GM12878 (cell line): Measurements from ENCODE around the gene RREB1. TPM values are rescaled to one million over a fixed set of nuclear protein-coding genes. Genes with fewer than 3 reads are reported as not detected.

Experiments used
- ATAC-seq: fragments of 200-7000 bp; cut with Tn5 transposase; 3 replicates; pipeline ENCODE4 v1.9.1; 2020; ENCODE audit warnings: mild to moderate bottlenecking, moderate library complexity
- BruUV-seq: library from RNA; stranded (reverse); fragments of 400-500 nt; replicated peaks from 2 replicates; lab custom pipeline; 2021; lab: Mats Ljungman, UMichigan
- CTCF ChIA-PET: fragments of 300-600 bp; sonication (Branson Sonifier 250); formaldehyde crosslinking; extraction: SDS; loops from one replicate; lab custom pipeline; 2021; ENCODE audit warnings: inconsistent platforms; lab: Yijun Ruan, JAX
- POLR2A ChIA-PET: fragments of 350-600 bp; formaldehyde crosslinking; extraction: SDS; loops from one replicate; lab custom pipeline; 2021; ENCODE audit warnings: inconsistent platforms; lab: Charles Lee
- RAD21 ChIA-PET: fragments of 300-600 bp; sonication (Branson Sonifier 250); formaldehyde crosslinking; loops from one replicate; lab custom pipeline; 2023; ENCODE audit warnings: antibody characterized with exemption; ENCODE audit not compliant: unreplicated experiment; lab: Charles Lee
- SMC1A ChIA-PET: fragments of 300-600 bp; sonication (Branson Sonifier 250); formaldehyde crosslinking; loops from one replicate; lab custom pipeline; 2023; ENCODE audit not compliant: unreplicated experiment, uncharacterized antibody; lab: Charles Lee
- DNase-seq: peaks from one replicate; pipeline ENCODE4 v3.0.0-alpha.2; 2011; ENCODE audit warnings: low read depth, low spot score
- FAIRE-seq: peaks from 3 replicates; lab custom pipeline; 2011; peaks lifted over from hg19 to GRCh38; lab: Jason Lieb, UNC
- H2AFZ ChIP-seq: 2 replicates; pipeline ENCODE4 v1.6.0; 2011; ENCODE audit warnings: low read depth, low read length, control low read depth; ENCODE audit not compliant: control insufficient read depth
- H3K27ac ChIP-seq: 2 replicates; pipeline ENCODE4 v1.5.1; 2011; ENCODE audit warnings: control low read depth; ENCODE audit not compliant: control insufficient read depth, insufficient read depth
- H3K27me3 ChIP-seq, 2 experiments: replicated peaks in 1 of 2; 2 replicates each; pipeline versions ENCODE4 v1.6.0 to v1.6.1; 2011; ENCODE audit warnings: low read length in 1 of 2; ENCODE audit not compliant: control insufficient read depth in 2 of 2, insufficient read depth in 2 of 2
- H3K36me3 ChIP-seq, 2 experiments: 2 replicates each; pipeline ENCODE4 v1.5.1; 2011; ENCODE audit warnings: low read length in 1 of 2; ENCODE audit not compliant: control insufficient read depth in 2 of 2, insufficient read depth in 2 of 2
- H3K4me1 ChIP-seq: 2 replicates; pipeline ENCODE4 v1.6.1; 2011; ENCODE audit warnings: mild to moderate bottlenecking, low read length, moderate library complexity, mixed read lengths; ENCODE audit not compliant: control insufficient read depth, insufficient read depth
- H3K4me2 ChIP-seq: 2 replicates; pipeline ENCODE4 v1.6.0; 2011; ENCODE audit warnings: control low read depth; ENCODE audit not compliant: control insufficient read depth, insufficient read depth
- H3K4me3 ChIP-seq: fragments of 200-600 bp; sonication (generic); 2 replicates; pipeline ENCODE4 v1.5.1; 2016
- H3K79me2 ChIP-seq: 2 replicates; pipeline ENCODE4 v1.6.0; 2011; ENCODE audit warnings: low read length; ENCODE audit not compliant: control insufficient read depth, insufficient read depth
- H3K9ac ChIP-seq: 2 replicates; pipeline ENCODE4 v1.8.0; 2011; ENCODE audit warnings: low read length, control low read depth, mixed read lengths; ENCODE audit not compliant: control insufficient read depth, insufficient read depth
- H3K9me3 ChIP-seq: replicated peaks from 3 replicates; pipeline ENCODE4 v1.5.1; 2011; ENCODE audit warnings: mild to moderate bottlenecking, low read length; ENCODE audit not compliant: control insufficient read depth, insufficient read depth
- H4K20me1 ChIP-seq: 2 replicates; pipeline ENCODE4 v1.6.0; 2011; ENCODE audit not compliant: control insufficient read depth, insufficient read depth
- CHD1 ChIP-seq: IDR thresholded peaks from 2 replicates; pipeline ENCODE4 v1.6.1; 2012; ENCODE audit warnings: low read depth, low read length, improper control_type of control experiment
- E2F8 ChIP-seq: fragments of 450-650 bp; IDR thresholded peaks from 2 replicates; pipeline ENCODE4 v1.6.1; 2018; ENCODE audit warnings: mild to moderate bottlenecking, low read depth, moderate library complexity; ENCODE audit not compliant: partially characterized antibody
- GATAD2B ChIP-seq: fragments of 450-650 bp; conservative IDR thresholded peaks from 2 replicates; pipeline ENCODE4 v1.6.1; 2017; ENCODE audit warnings: low read depth, mild to moderate bottlenecking, moderate library complexity
- KDM1A ChIP-seq: fragments of 200-600 bp; sonication (generic); IDR thresholded peaks from 2 replicates; pipeline ENCODE4 v1.6.1; 2016; ENCODE audit warnings: borderline replicate concordance
- MEF2B ChIP-seq: fragments of 450-650 bp; IDR thresholded peaks from 2 replicates; pipeline ENCODE4 v1.6.1; 2018; ENCODE audit warnings: mild to moderate bottlenecking, moderate library complexity; ENCODE audit not compliant: partially characterized antibody, poor library complexity, severe bottlenecking
- MXI1 ChIP-seq: fragments of 150-350 bp; IDR thresholded peaks from 2 replicates; pipeline ENCODE4 v1.6.1; 2011; ENCODE audit warnings: low read depth, mild to moderate bottlenecking, inconsistent platforms, low read length, improper control_type of control experiment
- TCF3 ChIP-seq: IDR thresholded peaks from 2 replicates; pipeline ENCODE4 v1.6.1; 2012; ENCODE audit warnings: low read depth, mild to moderate bottlenecking, low read length, borderline replicate concordance; ENCODE audit not compliant: insufficient read depth
- WRNIP1 ChIP-seq: IDR thresholded peaks from 2 replicates; pipeline ENCODE4 v1.6.1; 2011; ENCODE audit warnings: low read depth, low read length, improper control_type of control experiment, borderline replicate concordance
- ZNF217 ChIP-seq: fragments of 450-650 bp; IDR thresholded peaks from 2 replicates; pipeline ENCODE4 v1.6.1; 2017; ENCODE audit warnings: antibody characterized with exemption, mild to moderate bottlenecking
- ZNF24 ChIP-seq: fragments of 450-650 bp; IDR thresholded peaks from 2 replicates; pipeline ENCODE4 v1.6.1; 2017; ENCODE audit warnings: antibody characterized with exemption, mild to moderate bottlenecking
- WGBS: methylation state at CpG from one replicate; pipeline ENCODE4 v1.1.6; 2016; ENCODE audit warnings: low lambda C conversion rate; ENCODE audit not compliant: insufficient replicate concordance, insufficient coverage; ENCODE audit errors: missing lambda C conversion rate; 5-methylcytosine and 5-hydroxymethylcytosine counted together
- in situ Hi-C: fragments of 300-500 bp; cut with MboI; formaldehyde crosslinking; loops from 9 replicates; pipeline ENCODE4 v1.14.3; 2018; ENCODE audit warnings: mixed read lengths
- intact Hi-C: fragments of 100-400 bp; cut with micrococcal nuclease; formaldehyde crosslinking; loops from one replicate; pipeline ENCODE4 v1.14.2; 2022; ENCODE audit not compliant: unreplicated experiment
- polyA plus RNA-seq, 11 experiments: library from polyadenylated mRNA; depleted of rRNA in 4 of 11; unstranded in 6 of 11; stranded (reverse) in 5 of 11; fragments of >200 nt; fragmentation: Nextera tagmentation in 4 of 11; fragmentation: Illumina TruSeq in 1 of 11; extraction: Ambion mirVana in 4 of 11; extraction: Trizol in 1 of 11; gene quantifications; 1 replicate in 1 of 11; 2 replicates in 10 of 11; pipeline versions ENCODE4 v1.2.1 to v1.2.3, GENCODE V29; 2011 to 2016; ENCODE audit warnings: inconsistent platforms in 2 of 11, missing spikeins in 2 of 11, low read depth in 1 of 11
- total RNA-seq, 4 experiments: library from RNA; depleted of rRNA in 3 of 4; stranded (reverse); fragments of >200 nt in 3 of 4; fragmentation: Illumina TruSeq in 1 of 4; extraction: Trizol in 1 of 4; gene quantifications; 2 replicates each; pipeline versions ENCODE4 v1.2.1 to v1.2.3, GENCODE V29; 2013 to 2021
- TF ChIP-seq, protein P1 (sequence below): fragments of 450-650 bp; IDR thresholded peaks from 2 replicates; pipeline ENCODE4 v1.6.1; 2017; ENCODE audit warnings: low read depth, mild to moderate bottlenecking, moderate library complexity

The RREB1 gene
- total and polyA plus RNA-seq, 10 of the 15 experiments (the other 5 are each of a cell fraction or from before 2014, with no cell fraction given), result 1.9 to 30.3 (median 8.6) TPM

DNA sequence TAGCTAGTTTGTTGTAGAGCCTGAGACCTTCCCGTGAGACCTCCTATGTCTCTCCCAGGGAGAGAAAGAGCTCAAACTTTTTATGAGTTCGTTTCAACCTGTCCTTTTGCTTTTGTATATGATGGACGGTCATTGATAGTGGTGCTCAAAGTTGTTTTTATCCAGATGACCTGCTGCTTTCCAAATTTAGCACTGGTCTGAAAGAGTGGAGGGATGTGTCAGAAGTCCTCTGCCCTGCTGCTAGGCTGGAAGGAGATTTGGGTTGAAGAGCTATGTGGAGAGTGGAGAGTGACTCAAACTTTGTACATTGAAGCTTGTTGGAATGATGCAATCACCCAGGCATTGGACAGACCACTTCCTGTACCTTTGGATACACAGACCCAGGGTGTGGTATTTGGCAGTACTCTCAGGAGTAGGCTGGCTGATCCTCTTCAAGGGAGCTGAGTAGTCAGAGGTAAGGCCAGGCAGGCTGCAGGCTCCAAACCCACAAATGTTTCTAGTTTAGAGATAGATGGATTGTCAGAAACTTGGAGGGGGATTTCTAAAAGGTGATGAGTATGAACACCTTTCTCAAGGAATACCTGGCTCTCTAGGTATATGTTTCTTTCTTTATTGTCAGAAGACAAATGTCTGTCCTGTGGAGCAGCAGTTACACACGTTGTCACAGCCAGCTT is 49.4 kb upstream of the RREB1 start (continued):
- TF ChIP-seq, protein P1, sequence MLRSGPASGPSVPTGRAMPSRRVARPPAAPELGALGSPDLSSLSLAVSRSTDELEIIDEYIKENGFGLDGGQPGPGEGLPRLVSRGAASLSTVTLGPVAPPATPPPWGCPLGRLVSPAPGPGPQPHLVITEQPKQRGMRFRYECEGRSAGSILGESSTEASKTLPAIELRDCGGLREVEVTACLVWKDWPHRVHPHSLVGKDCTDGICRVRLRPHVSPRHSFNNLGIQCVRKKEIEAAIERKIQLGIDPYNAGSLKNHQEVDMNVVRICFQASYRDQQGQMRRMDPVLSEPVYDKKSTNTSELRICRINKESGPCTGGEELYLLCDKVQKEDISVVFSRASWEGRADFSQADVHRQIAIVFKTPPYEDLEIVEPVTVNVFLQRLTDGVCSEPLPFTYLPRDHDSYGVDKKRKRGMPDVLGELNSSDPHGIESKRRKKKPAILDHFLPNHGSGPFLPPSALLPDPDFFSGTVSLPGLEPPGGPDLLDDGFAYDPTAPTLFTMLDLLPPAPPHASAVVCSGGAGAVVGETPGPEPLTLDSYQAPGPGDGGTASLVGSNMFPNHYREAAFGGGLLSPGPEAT, result no peak
- TF ChIP-seq ZNF217, result no peak
- TF ChIP-seq CHD1, result no peak
- no peak for TF ChIP-seq ZNF24
- TF ChIP-seq MXI1, result no peak
- no peak for TF ChIP-seq MEF2B
- TF ChIP-seq KDM1A, result no peak
- TF ChIP-seq WRNIP1, result no peak
- TF ChIP-seq GATAD2B, result no peak

GRCh38 chr6:7060769-7061516 is 46.8 kb upstream of the RREB1 start:
- ChIA-PET CTCF (interaction anchor here (0.8 to 1.4 kb wide), 3 partner anchors 26 to 365 kb away, joined by 3 read pairs; no protein-coding TSS in a partner anchor), SMC1A (interaction anchor here (0.7 kb wide), 1 partner anchor 23 kb away, joined by 3 read pairs; no protein-coding TSS in a partner anchor), POLR2A (no interaction called here), RAD21 (no interaction called here)
- Histone ChIP-seq H3K36me3 (no peaks in the 10 kb centered on the region), H3K27ac (no peak overlapping the region), H3K4me1 (no peaks in the 10 kb centered on the region), H3K9me3 (no peaks in the 10 kb centered on the region), H2AFZ (no peak overlapping the region), H3K4me2 (no peak overlapping the region), H3K9ac (no peak overlapping the region), H3K4me3 (no peak overlapping the region), H3K79me2 (no peaks in the 10 kb centered on the region), H4K20me1 (no peaks in the 10 kb centered on the region), H3K27me3 (no peaks in the 10 kb centered on the region)
- no peak for DNase-seq
- WGBS, result 95% methylated on average over 6 of the region's 6 CpGs
- TF ChIP-seq TCF3, result no peak
- no peak for TF ChIP-seq E2F8
- intact Hi-C loops, result no loop called here
- in situ Hi-C loops, result no loop called here
- no peak for FAIRE-seq
- BruUV-seq, result no TSS peak
- ATAC-seq, result no peak
